ENCODE measurements around the gene LYRM1. TPM values are rescaled to one million over a fixed set of nuclear protein-coding genes. Genes with fewer than 3 reads are reported as not detected.
A peak's percentile ranks its signal among the peaks of the same experiment; 100 is the strongest.

Gene LYRM1
- total RNA-seq, 4 donors from 2014 or later = 30.6 to 67.3 (median 39.4) TPM

- H3K27me3 ChIP-seq = no peaks in the 10 kb centered on the region
- TF ChIP-seq EP300 (IDR thresholded peaks at IDR 0.05) = no peak
- TF ChIP-seq POLR2A (IDR thresholded peaks at IDR 0.05) = no peak
- no peak for TF ChIP-seq CTCF (IDR thresholded peaks at IDR 0.05)
- H3K27ac ChIP-seq = peak overlapping the region; percentile 17 to 71 (median 46)
- peaks cover 0 to 73% (median 29%) of the 10 kb centered on the region in 4 donors for H3K4me1 ChIP-seq
- H3K9me3 ChIP-seq = no peaks in the 10 kb centered on the region
- 50 to 55% methylated on average over 7 of the region's 7 CpGs for WGBS, 2 donors
- H3K36me3 ChIP-seq = no peaks in the 10 kb centered on the region
- H3K4me3 ChIP-seq = no peak overlapping the region
- DNase-seq (ENCODE audit: low spot score in 2 of 2) = no peak
Measured at GRCh38 chr16:20879175-20880040, 21.2 kb upstream of the LYRM1 start.

- no peak overlapping the region for H3K4me3 ChIP-seq
- 48 to 67% methylated on average over 3 of the region's 3 CpGs for WGBS, 2 donors
- no peaks in the 10 kb centered on the region for H3K36me3 ChIP-seq
- no peak for DNase-seq (ENCODE audit: low spot score in 2 of 2)
- peaks cover 0 to 71% (median 36%) of the 10 kb centered on the region in 4 donors for H3K4me1 ChIP-seq
- H3K27me3 ChIP-seq = no peaks in the 10 kb centered on the region
- H3K9me3 ChIP-seq = no peaks in the 10 kb centered on the region
- TF ChIP-seq CTCF (IDR thresholded peaks at IDR 0.05) = no peak
- peak overlapping the region in 2 of 4 donors; percentile 70 to 71 for H3K27ac ChIP-seq
Measured at GRCh38 chr16:20880867-20881502, 19.6 kb upstream of the LYRM1 start.

GRCh38 chr16:20881503-20881878, 19.1 kb upstream of the LYRM1 start:
- Histone ChIP-seq H3K27ac (peak overlapping the region in 2 of 4 donors; percentile 70 to 71), H3K4me1 (peaks cover 0 to 75% (median 36%) of the 10 kb centered on the region in 4 donors), H3K36me3 (no peaks in the 10 kb centered on the region), H3K27me3 (no peaks in the 10 kb centered on the region), H3K9me3 (no peaks in the 10 kb centered on the region), H3K4me3 (no peak overlapping the region)
- TF ChIP-seq EP300 (IDR thresholded peaks at IDR 0.05) (no peak), CTCF (IDR thresholded peaks at IDR 0.05) (no peak), POLR2A (IDR thresholded peaks at IDR 0.05) (no peak)
- no peak for DNase-seq (ENCODE audit: low spot score in 2 of 2)
- 76 to 83% methylated on average over 6 of the region's 6 CpGs for WGBS, 2 donors

- H3K4me1 ChIP-seq = peaks cover 0 to 83% (median 31%) of the 10 kb centered on the region in 4 donors
- H3K27me3 ChIP-seq = no peaks in the 10 kb centered on the region
- peak overlapping the region in 2 of 4 donors; percentile 63 to 75 for H3K27ac ChIP-seq
- WGBS, 2 donors = 71 to 77% methylated on average over 5 of the region's 5 CpGs
- no peak for DNase-seq (ENCODE audit: low spot score in 2 of 2)
- no peaks in the 10 kb centered on the region for H3K9me3 ChIP-seq
- no peak overlapping the region for H3K4me3 ChIP-seq
- no peaks in the 10 kb centered on the region for H3K36me3 ChIP-seq
- peak in 1 of 2 donors; percentile 11 for TF ChIP-seq EP300 (IDR thresholded peaks at IDR 0.05)
- no peak for TF ChIP-seq POLR2A (IDR thresholded peaks at IDR 0.05)
- TF ChIP-seq CTCF (IDR thresholded peaks at IDR 0.05) = no peak
Measured at GRCh38 chr16:20883554-20884239, 16.9 kb upstream of the LYRM1 start.

GRCh38 chr16:20884240-20884556, 16.4 kb upstream of the LYRM1 start:
- H3K4me3 ChIP-seq = no peak overlapping the region
- H3K27ac ChIP-seq = peak overlapping the region in 2 of 4 donors; percentile 63 to 75
- DNase-seq (ENCODE audit: low spot score in 2 of 2) = no peak
- H3K4me1 ChIP-seq = peaks cover 0 to 80% (median 28%) of the 10 kb centered on the region in 4 donors
- H3K9me3 ChIP-seq = no peaks in the 10 kb centered on the region
- WGBS, 2 donors = 57% methylated on average over 1 of the region's 1 CpG
- no peaks in the 10 kb centered on the region for H3K36me3 ChIP-seq
- H3K27me3 ChIP-seq = no peaks in the 10 kb centered on the region
- no peak for TF ChIP-seq CTCF (IDR thresholded peaks at IDR 0.05)
- no peak for TF ChIP-seq POLR2A (IDR thresholded peaks at IDR 0.05)
- TF ChIP-seq EP300 (IDR thresholded peaks at IDR 0.05) = no peak

Data from tibial nerve (tissue), 4 donors.